HG03442 (cell line): ENCODE data around the gene VSTM2L.
"Not testable (repeated sequence)": the region's sequence is repeated elsewhere in the genome, so short reads cannot be mapped to it uniquely, and the experiment has no call there.

Experiments
- ATAC-seq: cut with Tn5 transposase; IDR thresholded peaks from one replicate; pipeline ENCODE4 v1.9.1; 2021; ENCODE audit warnings: mild to moderate bottlenecking, moderate library complexity; ENCODE audit not compliant: unreplicated experiment

The VSTM2L gene

GRCh38 chr20:37961066-37961465 lies 58.1 kb downstream of the VSTM2L start:
- ATAC-seq: no peak

GRCh38 chr20:37963483-37963882 lies 60.6 kb downstream of the VSTM2L start:
- ATAC-seq: not testable (repeated sequence)

- ATAC-seq: no peak
Observed at GRCh38 chr20:37968841-37969401, 66.0 kb downstream of the VSTM2L start.

GRCh38 chr20:37969949-37970855 lies 67.3 kb downstream of the VSTM2L start:
- ATAC-seq: no peak

GRCh38 chr20:37970856-37971245 lies 67.9 kb downstream of the VSTM2L start:
- no peak for ATAC-seq

GRCh38 chr20:37971561-37972127 lies 68.7 kb downstream of the VSTM2L start:
- no peak for ATAC-seq

- no peak for ATAC-seq
Observed at GRCh38 chr20:37972256-37973058, 69.5 kb downstream of the VSTM2L start.

GRCh38 chr20:37973059-37973910 lies 70.4 kb downstream of the VSTM2L start:
- no peak for ATAC-seq

GRCh38 chr20:37976887-37977286 lies 74.0 kb downstream of the VSTM2L start:
- ATAC-seq: no peak

GRCh38 chr20:37977338-37977737 lies 74.4 kb downstream of the VSTM2L start:
- no peak for ATAC-seq

GRCh38 chr20:37977786-37978185 lies 74.9 kb downstream of the VSTM2L start:
- ATAC-seq: no peak

- no peak for ATAC-seq
Observed at GRCh38 chr20:37979021-37979985, 76.4 kb downstream of the VSTM2L start.

GRCh38 chr20:37980383-37980782 lies 77.5 kb downstream of the VSTM2L start:
- no peak for ATAC-seq

GRCh38 chr20:37980876-37981275 lies 77.9 kb downstream of the VSTM2L start:
- no peak for ATAC-seq

- no peak for ATAC-seq
Observed at GRCh38 chr20:37981568-37981967, 78.6 kb downstream of the VSTM2L start.

- no peak for ATAC-seq
Observed at GRCh38 chr20:37983286-37983685, 80.4 kb downstream of the VSTM2L start.

- no peak for ATAC-seq
Observed at GRCh38 chr20:37984018-37984785, 81.3 kb downstream of the VSTM2L start.

- ATAC-seq: no peak
Observed at GRCh38 chr20:37986044-37986858, 83.3 kb downstream of the VSTM2L start.
